GM21515 (cell line): ENCODE results near the gene EXOC2.

Experiments used
- ATAC-seq: cut with Tn5 transposase; IDR thresholded peaks from one replicate; pipeline ENCODE4 v1.9.1; 2021; ENCODE audit not compliant: unreplicated experiment

EXOC2 gene, protein sequence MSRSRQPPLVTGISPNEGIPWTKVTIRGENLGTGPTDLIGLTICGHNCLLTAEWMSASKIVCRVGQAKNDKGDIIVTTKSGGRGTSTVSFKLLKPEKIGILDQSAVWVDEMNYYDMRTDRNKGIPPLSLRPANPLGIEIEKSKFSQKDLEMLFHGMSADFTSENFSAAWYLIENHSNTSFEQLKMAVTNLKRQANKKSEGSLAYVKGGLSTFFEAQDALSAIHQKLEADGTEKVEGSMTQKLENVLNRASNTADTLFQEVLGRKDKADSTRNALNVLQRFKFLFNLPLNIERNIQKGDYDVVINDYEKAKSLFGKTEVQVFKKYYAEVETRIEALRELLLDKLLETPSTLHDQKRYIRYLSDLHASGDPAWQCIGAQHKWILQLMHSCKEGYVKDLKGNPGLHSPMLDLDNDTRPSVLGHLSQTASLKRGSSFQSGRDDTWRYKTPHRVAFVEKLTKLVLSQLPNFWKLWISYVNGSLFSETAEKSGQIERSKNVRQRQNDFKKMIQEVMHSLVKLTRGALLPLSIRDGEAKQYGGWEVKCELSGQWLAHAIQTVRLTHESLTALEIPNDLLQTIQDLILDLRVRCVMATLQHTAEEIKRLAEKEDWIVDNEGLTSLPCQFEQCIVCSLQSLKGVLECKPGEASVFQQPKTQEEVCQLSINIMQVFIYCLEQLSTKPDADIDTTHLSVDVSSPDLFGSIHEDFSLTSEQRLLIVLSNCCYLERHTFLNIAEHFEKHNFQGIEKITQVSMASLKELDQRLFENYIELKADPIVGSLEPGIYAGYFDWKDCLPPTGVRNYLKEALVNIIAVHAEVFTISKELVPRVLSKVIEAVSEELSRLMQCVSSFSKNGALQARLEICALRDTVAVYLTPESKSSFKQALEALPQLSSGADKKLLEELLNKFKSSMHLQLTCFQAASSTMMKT

DNA sequence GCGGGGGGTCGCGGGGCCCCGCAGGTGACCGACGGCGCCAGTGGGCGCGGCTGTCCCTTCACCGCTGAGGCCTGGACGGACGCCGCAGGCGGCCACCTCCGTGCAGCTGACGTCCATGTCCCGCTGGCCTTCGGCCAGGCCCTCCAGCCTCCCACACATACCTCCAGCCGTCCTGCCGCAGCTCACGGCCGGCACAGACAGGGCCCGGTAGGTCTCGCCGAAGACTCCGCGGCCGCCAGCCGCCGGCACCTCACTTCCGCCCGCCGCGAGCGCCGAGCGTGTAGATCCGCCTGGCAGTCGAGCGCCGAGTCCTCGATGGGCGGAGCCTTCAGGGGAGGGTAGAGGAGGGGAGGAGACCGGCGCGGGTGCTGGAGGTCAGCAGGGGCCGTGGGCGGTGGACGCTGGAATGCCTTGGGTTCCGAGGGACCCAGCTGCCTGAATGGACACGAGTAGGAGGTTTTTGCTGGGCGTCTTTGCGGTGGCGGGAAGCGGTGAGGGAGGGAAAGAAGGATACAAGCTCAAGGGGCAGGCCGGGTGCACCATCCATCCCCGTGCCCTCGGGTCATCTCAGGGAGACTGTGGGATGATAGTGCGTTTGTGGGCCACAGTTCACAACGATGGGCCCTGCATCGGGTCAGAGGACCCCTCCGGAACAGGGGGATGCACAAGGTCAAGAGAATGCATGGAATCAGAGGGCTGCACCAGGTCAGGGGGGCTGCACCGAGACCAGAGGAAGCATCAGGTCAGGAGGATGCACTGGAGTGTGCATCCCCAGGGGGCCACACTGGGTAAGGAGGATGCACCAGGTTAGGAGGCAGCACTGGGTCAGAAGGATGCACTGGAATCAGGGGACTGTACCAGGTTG, at the start of gene EXOC2:
EXOC2 (minus strand) TSS at position 282 of the 865 bp plus-strand sequence. CDS start 55,321 bp downstream, outside the sequence.
- peak; percentile 86 for ATAC-seq

DNA sequence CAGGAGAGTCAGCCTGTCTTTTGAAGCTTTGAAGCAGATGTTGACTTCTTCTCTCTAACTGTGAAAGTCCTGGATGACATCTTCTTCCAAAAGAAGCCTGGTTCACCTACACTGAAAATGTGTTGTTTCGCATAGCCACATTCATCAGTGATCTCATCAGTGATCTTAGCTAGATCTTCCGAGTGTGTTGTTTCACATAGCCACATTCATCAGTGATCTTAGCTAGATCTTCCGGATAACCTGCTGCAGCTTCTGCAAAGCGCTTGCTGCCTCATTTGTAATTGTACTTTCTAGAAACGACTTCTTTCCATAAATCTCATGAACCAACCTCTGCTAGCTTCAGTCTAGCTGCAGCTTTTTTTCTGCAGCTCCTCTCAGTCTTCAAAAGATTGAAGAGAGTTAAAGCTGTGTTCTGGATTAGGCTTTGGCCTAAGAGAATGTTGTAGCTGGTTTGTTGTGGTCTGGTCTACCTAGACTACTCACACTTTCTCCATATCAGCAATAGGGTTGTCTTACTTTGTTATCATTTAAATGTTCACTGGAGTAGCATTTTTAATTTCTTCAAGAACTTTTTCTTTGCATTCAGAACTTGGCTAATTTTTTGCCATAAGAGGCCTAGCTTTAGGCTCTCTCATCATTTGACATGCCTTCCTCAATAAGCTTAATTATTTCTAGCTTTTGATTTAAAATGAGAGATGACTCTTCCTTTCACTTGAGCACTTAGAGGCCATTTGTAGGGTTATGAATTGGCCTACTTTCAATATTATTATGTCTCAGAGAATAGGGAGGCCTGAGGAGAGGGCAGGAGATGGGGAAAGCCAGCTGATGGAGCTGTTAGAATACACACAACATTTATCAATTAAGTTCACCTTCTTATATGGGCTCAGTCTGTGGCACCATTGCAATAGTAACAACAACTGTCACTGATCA, 48.7 kb upstream of the EXOC2 start:
- ATAC-seq = no peak

DNA sequence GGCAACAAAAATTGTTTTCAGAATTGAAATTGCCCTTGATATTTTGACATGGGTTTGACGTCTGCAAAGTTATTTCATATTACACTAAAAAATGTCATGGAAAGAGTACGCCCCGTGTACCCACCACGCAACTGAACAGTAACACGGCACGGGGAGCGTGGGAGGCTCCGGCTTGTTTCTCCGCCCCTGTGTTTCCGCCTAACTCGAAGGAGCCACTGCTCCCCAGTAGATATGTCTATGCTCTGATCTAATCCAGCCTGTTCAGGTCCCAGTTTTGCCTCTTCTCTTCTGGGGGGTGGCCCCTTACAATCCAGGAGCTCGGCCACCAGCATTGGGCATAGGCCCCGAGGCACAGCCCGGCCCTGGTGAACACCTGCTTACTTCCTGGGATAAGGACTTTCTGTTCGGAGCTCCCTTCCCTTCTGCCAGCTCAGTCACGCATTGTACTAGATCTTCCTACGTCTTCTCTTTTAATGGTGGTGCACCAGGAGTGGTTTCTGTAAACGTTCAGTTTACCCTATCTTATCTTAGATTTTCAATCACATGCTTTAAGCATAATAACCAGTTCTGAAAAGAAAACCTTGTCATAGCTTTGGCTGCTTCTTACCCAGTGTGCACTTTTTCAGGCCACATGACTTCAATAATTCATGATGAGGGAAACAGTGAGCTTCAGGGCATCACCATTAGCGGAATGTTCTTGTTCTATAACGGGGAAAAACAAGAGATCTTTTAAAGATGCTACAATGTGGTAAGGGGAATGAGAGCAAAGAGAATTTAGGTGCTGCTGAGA, 43.9 kb upstream of the EXOC2 start:
- no peak for ATAC-seq

DNA sequence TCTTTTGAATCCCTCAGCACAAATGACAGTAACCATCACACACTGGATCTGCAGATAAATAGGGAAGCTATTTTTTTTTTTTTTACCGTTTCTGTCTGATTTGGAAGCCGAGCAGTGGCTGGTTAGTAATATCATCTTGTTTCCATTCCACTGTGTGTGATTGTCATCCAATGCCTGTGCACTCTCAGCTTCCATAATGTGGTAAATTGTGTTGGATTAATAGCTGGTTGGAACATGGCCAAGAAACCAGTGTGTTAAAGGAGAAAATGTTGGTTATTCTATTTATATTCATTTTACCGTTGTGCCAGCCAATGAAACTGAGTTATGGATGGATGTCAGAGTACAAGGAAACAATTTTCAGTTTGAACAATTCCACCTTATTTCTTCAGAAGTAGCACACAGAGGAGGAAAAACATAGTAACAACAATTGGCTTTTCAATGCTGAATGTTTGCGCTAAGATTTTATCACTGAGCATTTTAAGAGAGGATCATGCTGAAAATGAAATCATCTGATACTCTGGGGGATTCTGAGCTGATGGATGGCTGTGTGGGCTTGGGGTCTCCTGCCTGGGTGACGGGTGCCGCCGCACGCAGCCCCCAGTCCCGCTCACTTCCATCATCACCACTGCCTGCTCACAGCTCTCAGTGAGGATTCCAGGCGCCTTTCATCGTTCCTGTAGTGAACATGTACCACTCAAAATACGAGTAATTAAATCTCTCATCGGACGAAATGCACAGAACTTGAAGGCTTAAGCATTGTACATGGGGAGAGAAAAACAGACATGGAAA, 40.7 kb upstream of the EXOC2 start:
- no peak for ATAC-seq

DNA sequence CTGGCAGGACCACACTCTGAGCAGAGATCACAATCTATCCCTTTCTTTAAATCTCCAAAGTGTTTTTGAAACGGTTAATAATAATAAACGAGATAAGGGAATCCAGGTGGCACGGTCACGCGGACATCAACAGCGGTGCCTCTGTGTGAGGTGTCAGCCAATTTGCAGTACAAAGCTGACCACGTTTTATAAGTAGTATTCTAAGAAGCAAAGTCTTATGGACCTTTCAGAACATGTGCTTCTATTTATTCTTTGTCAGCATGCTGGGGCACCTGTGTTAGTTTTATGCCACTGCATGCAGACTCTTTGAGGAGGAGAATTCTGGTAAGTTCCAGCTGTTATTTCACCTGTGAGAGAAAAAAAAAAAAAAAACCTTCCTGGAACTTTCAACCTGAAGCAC, 39.0 kb upstream of the EXOC2 start:
- no peak for ATAC-seq

DNA sequence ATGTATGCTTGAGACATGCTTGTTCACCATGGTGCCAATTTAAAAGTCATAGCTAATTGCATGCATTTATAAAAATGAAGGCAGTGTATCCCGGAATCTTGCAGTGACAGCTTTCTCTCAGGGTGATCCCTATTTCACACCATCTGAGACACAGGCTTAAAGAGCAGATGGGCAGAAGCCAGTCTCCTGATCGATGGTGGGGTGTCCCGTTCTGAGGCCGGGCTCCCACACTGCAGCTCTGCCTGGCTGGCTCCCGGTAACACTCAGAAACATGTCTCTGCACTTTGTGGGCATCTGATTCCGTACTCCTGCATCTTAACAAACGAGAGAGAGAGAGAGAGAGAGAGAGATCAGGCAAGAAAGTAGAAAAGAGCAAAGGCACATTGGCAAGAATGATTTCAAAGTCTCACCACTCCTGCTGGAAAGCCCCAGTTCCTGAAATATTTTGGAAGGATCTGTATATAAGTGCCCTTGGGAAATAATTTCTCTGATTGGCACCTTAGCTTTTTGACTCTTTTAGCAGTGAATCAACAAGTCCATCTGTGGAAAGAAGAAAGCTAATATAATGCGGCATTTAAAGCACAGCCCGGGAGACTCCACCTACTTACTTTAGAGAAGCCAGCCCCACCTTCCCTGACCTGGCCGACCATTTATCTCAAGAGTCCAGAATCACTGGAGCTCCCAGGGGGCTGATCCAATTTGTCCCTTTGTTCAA, 36.8 kb upstream of the EXOC2 start:
- no peak for ATAC-seq

DNA sequence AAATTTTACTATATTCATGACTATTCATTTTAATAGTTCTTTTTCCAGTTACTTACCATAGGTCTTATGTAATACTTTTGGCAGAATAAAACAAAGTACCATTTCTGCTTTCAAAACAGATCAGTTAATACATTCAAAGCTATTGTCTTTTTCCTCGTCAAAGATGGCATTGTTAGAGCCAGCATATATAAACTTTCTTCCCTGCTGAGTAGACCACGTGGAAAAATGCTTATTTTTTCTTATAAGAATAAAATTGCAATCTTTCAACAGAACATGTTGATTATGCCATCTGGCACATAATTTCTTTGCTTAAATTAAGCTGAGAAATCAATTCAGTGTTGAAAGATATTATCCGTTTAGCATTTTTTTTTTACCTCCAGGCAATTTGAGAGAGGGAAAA, 34.9 kb upstream of the EXOC2 start:
- ATAC-seq = no peak

DNA sequence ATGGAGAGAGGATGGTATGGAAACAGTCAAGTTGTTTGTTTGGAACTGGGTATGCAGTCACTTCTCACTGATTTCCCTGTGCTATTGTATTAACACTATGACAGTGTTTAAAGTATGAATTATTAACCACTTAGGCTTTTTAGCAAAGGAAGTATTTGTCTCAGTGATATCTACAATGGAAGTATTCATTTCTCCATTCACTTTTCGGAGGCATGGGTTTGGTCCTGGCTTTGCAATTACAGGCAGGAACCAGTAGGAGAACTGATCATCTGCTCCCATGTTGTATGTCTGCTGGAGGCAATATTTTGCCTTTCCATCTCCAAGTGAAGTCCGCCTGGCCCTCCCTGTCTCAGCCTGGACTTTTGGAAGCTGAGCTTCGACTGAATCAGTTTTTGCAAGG, 30.6 kb upstream of the EXOC2 start:
- no peak for ATAC-seq

DNA sequence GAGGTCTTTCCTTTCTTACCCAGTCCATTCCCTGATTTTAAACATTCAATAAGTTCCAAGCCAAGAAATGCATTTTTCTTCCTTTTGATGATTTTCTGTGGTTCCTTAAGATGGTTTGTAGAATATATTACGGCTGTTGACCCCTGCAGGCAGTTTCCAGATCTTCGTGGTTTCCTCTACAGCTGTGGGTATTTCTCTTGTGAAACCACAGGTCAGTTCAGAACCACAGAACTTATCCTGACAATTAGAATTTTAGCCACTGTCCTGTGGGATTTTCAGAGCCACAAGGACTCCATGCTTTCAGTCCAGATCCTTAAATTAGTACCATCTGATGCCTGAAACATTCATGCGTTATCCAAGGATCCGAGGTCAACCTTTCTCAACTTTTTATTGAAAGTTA, 29.7 kb upstream of the EXOC2 start:
- ATAC-seq = no peak

DNA sequence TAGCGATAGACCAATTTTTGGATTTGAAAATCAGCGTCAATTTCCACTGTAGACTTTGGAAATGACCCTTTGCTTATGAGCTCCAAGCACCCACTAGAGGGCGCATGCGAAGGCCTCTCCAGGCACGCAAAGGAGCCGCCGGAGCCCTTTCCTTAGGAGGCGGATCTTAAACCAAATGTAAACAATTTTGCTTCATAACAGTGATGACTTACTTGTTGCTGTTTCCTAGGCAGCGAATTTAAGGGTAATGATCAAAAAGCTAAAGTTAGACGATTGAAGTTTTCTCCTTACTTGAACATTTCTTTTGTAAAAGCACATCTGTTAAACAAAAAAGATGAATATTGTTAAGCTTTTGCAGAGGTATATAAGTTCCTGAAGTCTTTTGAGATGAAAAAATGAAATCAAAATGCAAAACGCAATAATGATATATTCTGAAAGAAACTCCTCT, 29.2 kb upstream of the EXOC2 start:
- ATAC-seq = no peak

DNA sequence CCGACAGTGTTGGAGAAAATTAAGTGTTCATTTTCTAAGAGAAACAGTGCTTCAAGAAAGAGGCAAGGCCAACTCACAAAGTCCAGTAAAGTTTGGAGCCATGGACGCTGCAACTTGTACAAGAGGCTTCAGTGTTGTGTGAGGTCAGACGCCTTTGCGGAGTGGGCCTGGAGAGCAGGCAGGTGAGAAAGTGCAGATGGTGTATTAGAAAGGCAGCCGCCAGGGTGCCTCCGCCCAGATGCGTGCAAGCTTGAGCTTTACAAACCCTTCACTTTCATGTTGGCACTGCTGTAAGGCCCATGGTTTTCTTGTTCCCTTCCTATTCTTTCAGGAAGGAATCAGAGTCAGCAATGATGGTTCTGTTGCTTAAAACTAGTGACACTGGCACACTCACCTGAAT, 25.4 kb upstream of the EXOC2 start:
- ATAC-seq = no peak

DNA sequence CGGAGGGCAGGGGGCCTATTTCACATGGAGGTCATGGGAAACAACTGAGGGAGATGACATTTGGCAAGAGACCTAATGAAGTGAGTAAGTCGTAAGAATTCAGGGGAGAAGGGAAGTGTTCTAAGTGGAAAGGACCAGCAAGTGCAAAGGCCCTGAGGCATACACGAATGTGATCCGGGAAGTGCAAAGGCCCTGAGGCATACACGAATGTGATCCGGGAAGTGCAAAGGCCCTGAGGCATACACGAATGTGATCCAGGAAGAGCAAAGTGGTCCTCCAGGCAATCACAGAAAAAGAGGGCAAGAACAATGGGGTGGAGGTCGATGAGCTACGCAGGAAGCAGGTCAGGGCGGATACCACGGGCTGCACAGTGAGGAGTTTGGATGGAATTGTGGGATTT, 24.2 kb upstream of the EXOC2 start:
- no peak for ATAC-seq

DNA sequence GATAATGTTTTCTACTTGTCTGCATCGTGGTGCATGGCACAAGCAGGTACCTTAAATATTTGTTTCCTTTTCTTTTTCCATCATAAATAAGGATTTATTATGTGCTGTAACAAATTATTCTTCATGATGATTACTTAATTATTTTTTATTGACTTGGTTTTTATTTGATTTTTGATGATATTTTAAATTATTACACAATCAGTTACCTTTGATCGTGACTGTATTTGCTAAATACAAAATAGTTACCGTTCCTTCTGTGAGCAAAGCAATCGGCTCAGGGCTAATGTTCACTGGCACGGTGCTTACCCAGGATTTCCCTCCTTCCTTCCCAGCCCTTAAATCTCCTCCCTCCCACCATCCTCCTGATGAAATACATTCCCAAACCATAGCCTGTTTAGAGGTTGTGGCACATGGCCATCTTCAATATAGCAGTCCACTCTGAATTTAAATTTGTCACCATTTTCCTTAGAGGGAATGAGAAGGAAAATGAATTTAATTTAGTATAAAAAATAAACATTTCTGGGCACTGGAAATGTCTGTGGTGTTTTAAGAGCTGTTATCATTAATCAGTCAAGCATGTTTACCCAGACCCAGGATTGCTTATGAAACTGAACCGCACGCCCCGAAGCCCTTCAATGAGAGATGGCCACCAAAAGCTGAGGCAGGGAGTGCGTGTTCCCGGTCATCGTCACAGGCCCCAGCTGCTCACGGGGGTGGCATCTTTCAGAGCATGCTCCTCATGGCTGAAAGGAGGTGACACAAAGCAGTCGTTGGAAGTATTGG, 23.0 kb upstream of the EXOC2 start:
- ATAC-seq = no peak

DNA sequence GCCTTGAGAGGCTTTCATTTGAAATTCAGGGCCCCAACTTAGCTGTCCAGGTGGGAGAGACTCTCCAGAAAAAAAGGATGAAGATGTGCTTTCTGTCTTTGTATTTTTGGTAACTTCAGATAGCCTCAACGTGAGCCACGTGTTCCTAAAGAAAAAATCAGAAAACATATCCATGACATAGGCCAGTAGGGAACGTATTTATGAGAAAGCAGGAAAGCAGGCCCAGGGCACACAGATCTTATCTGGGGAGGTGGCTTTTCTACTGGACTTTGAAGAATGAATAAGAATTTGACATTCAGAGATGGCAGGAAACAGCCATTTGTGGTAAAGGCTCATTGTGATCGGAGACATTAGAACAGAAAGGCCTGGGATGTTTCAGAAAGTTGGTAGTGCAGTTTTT, 21.2 kb upstream of the EXOC2 start:
- no peak for ATAC-seq

DNA sequence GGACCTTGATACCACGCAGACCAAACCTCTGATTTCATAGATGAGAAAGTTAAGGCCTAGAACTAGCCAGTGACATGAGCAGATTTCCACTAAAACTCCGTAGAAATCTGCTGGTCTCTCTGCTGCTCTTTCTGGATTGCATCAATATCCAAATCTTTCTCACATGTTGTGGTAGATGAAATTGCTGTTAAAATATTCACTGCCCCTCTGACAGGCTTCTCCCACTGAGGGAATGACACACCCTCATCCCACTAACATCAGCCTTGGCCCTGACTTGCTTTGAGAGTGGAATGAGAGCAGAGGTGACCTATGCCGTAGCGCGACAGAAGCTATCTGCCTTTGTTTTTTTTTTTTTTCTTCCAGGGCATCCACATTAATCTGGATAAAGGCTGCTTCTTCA, 20.4 kb upstream of the EXOC2 start:
- ATAC-seq = no peak

DNA sequence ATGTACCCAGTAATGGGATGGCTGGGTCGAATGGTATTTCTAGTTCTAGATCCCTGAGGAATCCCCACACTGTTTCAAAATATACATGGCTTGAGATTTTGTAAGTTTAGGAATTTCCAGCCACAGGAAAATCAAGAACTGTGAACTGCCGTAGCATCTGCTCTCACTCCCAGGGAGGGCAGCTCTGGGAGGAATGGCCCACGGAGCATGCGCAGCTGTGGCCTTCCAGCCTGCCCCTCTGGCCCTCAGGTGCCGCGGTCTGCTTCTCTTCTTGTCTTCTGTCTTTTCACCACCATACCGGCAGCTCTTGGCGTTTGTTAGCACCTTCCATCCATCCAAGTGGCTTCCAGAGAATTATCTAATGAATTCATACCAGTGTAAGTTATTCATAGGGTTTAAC, 19.9 kb upstream of the EXOC2 start:
- ATAC-seq = no peak

DNA sequence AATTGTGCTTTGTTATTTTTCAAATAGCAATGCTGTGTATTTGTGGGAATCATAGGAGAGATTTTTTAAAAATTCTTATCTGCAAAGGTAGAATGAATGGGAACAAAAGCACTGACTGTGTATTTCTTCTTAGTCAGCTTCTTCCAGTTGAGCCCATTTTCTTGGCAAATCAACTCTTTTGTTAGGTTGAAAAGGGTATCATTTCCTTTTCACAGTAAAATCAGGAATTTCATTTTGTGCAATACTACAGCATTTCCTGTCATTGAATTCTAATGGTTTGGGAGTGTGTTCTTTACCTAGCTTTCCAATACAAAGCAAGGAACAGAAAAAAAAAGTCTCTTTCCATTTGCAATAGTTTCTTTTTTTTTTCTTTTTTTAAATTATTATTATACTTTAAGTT, 19.0 kb upstream of the EXOC2 start:
- no peak for ATAC-seq
